Omental fat pad (tissue), 4 donors: ENCODE measurements around the gene MGMT. TPM values are rescaled to one million over a fixed set of nuclear protein-coding genes. Genes with fewer than 3 reads are reported as not detected.

Source experiments
- ATAC-seq: fragments of 150-250 bp; one replicate; pipeline ENCODE4 v1.9.1; 2016; ENCODE audit warnings: mild to moderate bottlenecking, moderate library complexity; ENCODE audit not compliant: low FRiP score
- DNase-seq: peaks from one replicate; pipeline ENCODE4 v3.0.0-alpha.2; 2019; ENCODE audit warnings: low spot score
- CTCF ChIP-seq, 3 donors: fragments of 450-650 bp; IDR thresholded peaks; one replicate each; pipeline ENCODE4 v1.5.1; 2016 to 2017; ENCODE audit warnings: antibody characterized with exemption in 3 of 3, mild to moderate bottlenecking in 3 of 3, moderate library complexity in 2 of 3
- total RNA-seq, 4 donors: library from RNA; depleted of rRNA; stranded (reverse); fragments of >200 nt; gene quantifications; one replicate each; pipeline ENCODE4 v1.1.0, GENCODE V29; 2016

MGMT gene
- total RNA-seq, 4 donors from 2014 or later, result 27.3 to 56.6 (median 35.4) TPM

- no peak for ATAC-seq
These were observed 238.6 kb downstream of the MGMT start for GRCh38 chr10:129705676-129706075.

GRCh38 chr10:129706081-129706480, 239.0 kb downstream of the MGMT start:
- TF ChIP-seq CTCF (IDR thresholded peaks at IDR 0.05), result no peak
- ATAC-seq (no peak), DNase-seq (no peak)

More at GRCh38 chr10:129705676-129706075, 238.6 kb downstream of the MGMT start:
- TF ChIP-seq CTCF (IDR thresholded peaks at IDR 0.05), result no peak
- no peak for DNase-seq

GRCh38 chr10:129706523-129706922, 239.5 kb downstream of the MGMT start:
- TF ChIP-seq CTCF (IDR thresholded peaks at IDR 0.05), result no peak
- DNase-seq (no peak), ATAC-seq (no peak)

- TF ChIP-seq CTCF (IDR thresholded peaks at IDR 0.05), result no peak
- DNase-seq, result no peak
- no peak for ATAC-seq
These were observed 240.7 kb downstream of the MGMT start for GRCh38 chr10:129707406-129708388.

GRCh38 chr10:129709101-129709500, 242.1 kb downstream of the MGMT start:
- DNase-seq (no peak), ATAC-seq (no peak)
- TF ChIP-seq CTCF (IDR thresholded peaks at IDR 0.05), result no peak

GRCh38 chr10:129709627-129710509, 242.8 kb downstream of the MGMT start:
- no peak for DNase-seq
- TF ChIP-seq CTCF (IDR thresholded peaks at IDR 0.05), result no peak
- ATAC-seq, result no peak
